ENCODE results near the gene DDOST.

The DDOST gene

GRCh38 chr1:20661207-20662109 lies at the start of gene DDOST:
Gene DDOST, minus strand, starts transcription at chr1:20661369. Its CDS starts 19 bp downstream, at chr1:20661350.
- DNase-seq, result peak; percentile 96

- no peak for DNase-seq
Measured at GRCh38 chr1:20710469-20711284, 49.5 kb upstream of the DDOST start.

GRCh38 chr1:20709868-20710267 lies 48.7 kb upstream of the DDOST start:
- DNase-seq, result no peak

- DNase-seq, result no peak
Measured at GRCh38 chr1:20708891-20709290, 47.7 kb upstream of the DDOST start.

GRCh38 chr1:20708057-20708456 lies 46.9 kb upstream of the DDOST start:
- DNase-seq, result no peak

- DNase-seq, result no peak
Measured at GRCh38 chr1:20706841-20707240, 45.7 kb upstream of the DDOST start.

GRCh38 chr1:20705203-20705755 lies 44.1 kb upstream of the DDOST start:
- no peak for DNase-seq

- DNase-seq, result no peak
Measured at GRCh38 chr1:20704390-20705202, 43.4 kb upstream of the DDOST start.

GRCh38 chr1:20703124-20703756 lies 42.1 kb upstream of the DDOST start:
- DNase-seq, result no peak

- DNase-seq, result no peak
Measured at GRCh38 chr1:20702416-20702815, 41.2 kb upstream of the DDOST start.

GRCh38 chr1:20701847-20702246 lies 40.7 kb upstream of the DDOST start:
- DNase-seq, result no peak

GRCh38 chr1:20701446-20701845 lies 40.3 kb upstream of the DDOST start:
- no peak for DNase-seq

- DNase-seq, result no peak
Measured at GRCh38 chr1:20700636-20701215, 39.6 kb upstream of the DDOST start.

- DNase-seq, result no peak
Measured at GRCh38 chr1:20699558-20699957, 38.4 kb upstream of the DDOST start.

- DNase-seq, result no peak
Measured at GRCh38 chr1:20698195-20698910, 37.2 kb upstream of the DDOST start.

- DNase-seq, result no peak
Measured at GRCh38 chr1:20697563-20697962, 36.4 kb upstream of the DDOST start.

- DNase-seq, result peak; percentile 90
Measured at GRCh38 chr1:20696397-20697333, 35.5 kb upstream of the DDOST start.

GRCh38 chr1:20695515-20695914 lies 34.3 kb upstream of the DDOST start:
- DNase-seq, result no peak

- DNase-seq, result no peak
Measured at GRCh38 chr1:20693623-20694022, 32.5 kb upstream of the DDOST start.

- no peak for DNase-seq
Measured at GRCh38 chr1:20691872-20692271, 30.7 kb upstream of the DDOST start.
